ENCODE data around the gene MGAT1.
"Not testable (repeated sequence)": the region's sequence is repeated elsewhere in the genome, so short reads cannot be mapped to it uniquely, and the experiment has no call there.

MGAT1 gene

GRCh38 chr5:180744253-180744652 is 58.4 kb downstream of the MGAT1 start:
- H2BK120ac ChIP-seq (ENCODE audit: low read depth, low read length) = no peak overlapping the region
- no peak overlapping the region for H4K91ac ChIP-seq (ENCODE audit: low read length)
- no peak overlapping the region for H4K8ac ChIP-seq (ENCODE audit: low read length)
- 77% methylated on average over 5 of the region's 5 CpGs for WGBS
- H2AK5ac ChIP-seq (ENCODE audit: low read length, severe bottlenecking) = no peak overlapping the region
- H3K14ac ChIP-seq (ENCODE audit: low read length in 2 of 2) = no peak overlapping the region
- no peak overlapping the region for H2BK12ac ChIP-seq (ENCODE audit: low read length in 2 of 2)
- no peak overlapping the region for H3K4me2 ChIP-seq (ENCODE audit: low read length, poor library complexity, severe bottlenecking)
- no peak overlapping the region for H2AFZ ChIP-seq (ENCODE audit: low read depth, low read length)
- H3K9ac ChIP-seq (ENCODE audit: low read length) = no peak overlapping the region
- no peak for DNase-seq
- no peaks in the 10 kb centered on the region for H3K79me1 ChIP-seq (replicated peaks; ENCODE audit: low read length, poor library complexity, severe bottlenecking)
- no peak overlapping the region for H3K27ac ChIP-seq (ENCODE audit: low read length, poor library complexity, severe bottlenecking)
- H3K4me1 ChIP-seq (ENCODE audit: control insufficient read depth, insufficient read depth, low read depth, low read length) = no peaks in the 10 kb centered on the region
- peaks cover 4% of the 10 kb centered on the region for H3K9me3 ChIP-seq (ENCODE audit: control insufficient read depth, low read length)
- H3K4me3 ChIP-seq (ENCODE audit: insufficient read depth in 1 of 2, low read depth in 1 of 2, low read length in 2 of 2) = no peak overlapping the region
- H2BK5ac ChIP-seq (ENCODE audit: low read depth, low read length, poor library complexity, severe bottlenecking) = no peak overlapping the region
- no peak overlapping the region for H3K23ac ChIP-seq (ENCODE audit: low read length in 2 of 2)
- peaks cover 4 to 35% of the 10 kb centered on the region in 2 experiments for H3K27me3 ChIP-seq (ENCODE audit: control insufficient read depth in 1 of 2, insufficient read depth in 1 of 2, low read length in 2 of 2)
- H3K4ac ChIP-seq (ENCODE audit: low read depth in 1 of 2, low read length in 2 of 2) = no peak overlapping the region
- H2BK15ac ChIP-seq (ENCODE audit: low read depth, poor library complexity, severe bottlenecking) = no peak overlapping the region
- no peaks in the 10 kb centered on the region for H3K36me3 ChIP-seq (ENCODE audit: control insufficient read depth in 1 of 2, insufficient read depth in 2 of 2, low read depth in 1 of 2, low read length in 2 of 2)
- H3K18ac ChIP-seq (ENCODE audit: low read depth in 1 of 2, low read length in 2 of 2) = no peak overlapping the region

GRCh38 chr5:180742727-180743126 is 59.9 kb downstream of the MGAT1 start:
- 82% methylated on average over 6 of the region's 6 CpGs for WGBS
- no peak overlapping the region for H3K23ac ChIP-seq (ENCODE audit: low read length in 2 of 2)
- no peak overlapping the region for H2BK120ac ChIP-seq (ENCODE audit: low read depth, low read length)
- H2AFZ ChIP-seq (ENCODE audit: low read depth, low read length) = no peak overlapping the region
- H2BK15ac ChIP-seq (ENCODE audit: low read depth, poor library complexity, severe bottlenecking) = no peak overlapping the region
- H2BK12ac ChIP-seq (ENCODE audit: low read length in 2 of 2) = no peak overlapping the region
- H3K9me3 ChIP-seq (ENCODE audit: control insufficient read depth, low read length) = peaks cover 4% of the 10 kb centered on the region
- H3K4me2 ChIP-seq (ENCODE audit: low read length, poor library complexity, severe bottlenecking) = no peak overlapping the region
- no peak for DNase-seq
- H3K4ac ChIP-seq (ENCODE audit: low read depth in 1 of 2, low read length in 2 of 2) = no peak overlapping the region
- H3K14ac ChIP-seq (ENCODE audit: low read length in 2 of 2) = no peak overlapping the region
- no peak overlapping the region for H2BK5ac ChIP-seq (ENCODE audit: low read depth, low read length, poor library complexity, severe bottlenecking)
- no peak overlapping the region for H3K18ac ChIP-seq (ENCODE audit: low read depth in 1 of 2, low read length in 2 of 2)
- peaks cover 4 to 35% of the 10 kb centered on the region in 2 experiments for H3K27me3 ChIP-seq (ENCODE audit: control insufficient read depth in 1 of 2, insufficient read depth in 1 of 2, low read length in 2 of 2)
- no peak overlapping the region for H4K91ac ChIP-seq (ENCODE audit: low read length)
- H3K4me1 ChIP-seq (ENCODE audit: control insufficient read depth, insufficient read depth, low read depth, low read length) = no peaks in the 10 kb centered on the region
- H3K36me3 ChIP-seq (ENCODE audit: control insufficient read depth in 1 of 2, insufficient read depth in 2 of 2, low read depth in 1 of 2, low read length in 2 of 2) = no peaks in the 10 kb centered on the region
- H4K8ac ChIP-seq (ENCODE audit: low read length) = no peak overlapping the region
- no peaks in the 10 kb centered on the region for H3K79me1 ChIP-seq (replicated peaks; ENCODE audit: low read length, poor library complexity, severe bottlenecking)
- no peak overlapping the region for H3K4me3 ChIP-seq (ENCODE audit: insufficient read depth in 1 of 2, low read depth in 1 of 2, low read length in 2 of 2)
- no peak overlapping the region for H3K27ac ChIP-seq (ENCODE audit: low read length, poor library complexity, severe bottlenecking)
- no peak overlapping the region for H3K9ac ChIP-seq (ENCODE audit: low read length)
- H2AK5ac ChIP-seq (ENCODE audit: low read length, severe bottlenecking) = no peak overlapping the region

- H3K9ac ChIP-seq (ENCODE audit: low read length); DNase-seq; H3K27ac ChIP-seq (ENCODE audit: low read length, poor library complexity, severe bottlenecking); H2BK12ac ChIP-seq (ENCODE audit: low read length in 2 of 2); H3K9me3 ChIP-seq (ENCODE audit: control insufficient read depth, low read length); H2BK5ac ChIP-seq (ENCODE audit: low read depth, low read length, poor library complexity, severe bottlenecking); H3K4me3 ChIP-seq (ENCODE audit: insufficient read depth in 1 of 2, low read depth in 1 of 2, low read length in 2 of 2); H2BK120ac ChIP-seq (ENCODE audit: low read depth, low read length); H3K23ac ChIP-seq (ENCODE audit: low read length in 2 of 2); H3K4me2 ChIP-seq (ENCODE audit: low read length, poor library complexity, severe bottlenecking); H2AK5ac ChIP-seq (ENCODE audit: low read length, severe bottlenecking); H4K91ac ChIP-seq (ENCODE audit: low read length); H3K36me3 ChIP-seq (ENCODE audit: control insufficient read depth in 1 of 2, insufficient read depth in 2 of 2, low read depth in 1 of 2, low read length in 2 of 2); H3K4me1 ChIP-seq (ENCODE audit: control insufficient read depth, insufficient read depth, low read depth, low read length); H3K14ac ChIP-seq (ENCODE audit: low read length in 2 of 2); H2AFZ ChIP-seq (ENCODE audit: low read depth, low read length); H3K4ac ChIP-seq (ENCODE audit: low read depth in 1 of 2, low read length in 2 of 2); H2BK15ac ChIP-seq (ENCODE audit: low read depth, poor library complexity, severe bottlenecking); H3K79me1 ChIP-seq (replicated peaks; ENCODE audit: low read length, poor library complexity, severe bottlenecking); H3K18ac ChIP-seq (ENCODE audit: low read depth in 1 of 2, low read length in 2 of 2); H4K8ac ChIP-seq (ENCODE audit: low read length): not testable (repeated sequence)
- peaks cover 4 to 37% of the 10 kb centered on the region in 2 experiments for H3K27me3 ChIP-seq (ENCODE audit: control insufficient read depth in 1 of 2, insufficient read depth in 1 of 2, low read length in 2 of 2)
- 81% methylated on average over 2 of the region's 4 CpGs for WGBS
These were observed 61.7 kb downstream of the MGAT1 start for GRCh38 chr5:180740953-180741352.

GRCh38 chr5:180739958-180740357 is 62.6 kb downstream of the MGAT1 start, which contains the start of gene OR2Y1:
TSS of gene OR2Y1 (minus strand) at chr5:180740058. CDS start at chr5:180740058, 0 bp downstream.
- Histone ChIP-seq H2BK5ac (ENCODE audit: low read depth, low read length, poor library complexity, severe bottlenecking) (no peak within 1 kb of the TSS), H3K4me1 (ENCODE audit: control insufficient read depth, insufficient read depth, low read depth, low read length) (no peaks in the 10 kb centered on the region), H3K4me2 (ENCODE audit: low read length, poor library complexity, severe bottlenecking) (no peak within 1 kb of the TSS), H2AK5ac (ENCODE audit: low read length, severe bottlenecking) (no peak within 1 kb of the TSS), H3K27me3 (ENCODE audit: control insufficient read depth in 1 of 2, insufficient read depth in 1 of 2, low read length in 2 of 2) (peaks cover 4 to 30% of the 10 kb centered on the region in 2 experiments), H2BK15ac (ENCODE audit: low read depth, poor library complexity, severe bottlenecking) (no peak within 1 kb of the TSS), H3K9ac (ENCODE audit: low read length) (no peak within 1 kb of the TSS), H3K79me1 (replicated peaks; ENCODE audit: low read length, poor library complexity, severe bottlenecking) (no peaks in the 10 kb centered on the region), H3K4ac (ENCODE audit: low read depth in 1 of 2, low read length in 2 of 2) (no peak within 1 kb of the TSS), H3K27ac (ENCODE audit: low read length, poor library complexity, severe bottlenecking) (no peak within 1 kb of the TSS), H4K91ac (ENCODE audit: low read length) (no peak within 1 kb of the TSS), H3K18ac (ENCODE audit: low read depth in 1 of 2, low read length in 2 of 2) (no peak within 1 kb of the TSS), H4K8ac (ENCODE audit: low read length) (no peak within 1 kb of the TSS), H2BK12ac (ENCODE audit: low read length in 2 of 2) (no peak within 1 kb of the TSS), H2BK120ac (ENCODE audit: low read depth, low read length) (no peak within 1 kb of the TSS), H3K4me3 (ENCODE audit: insufficient read depth in 1 of 2, low read depth in 1 of 2, low read length in 2 of 2) (no peak within 1 kb of the TSS), H2AFZ (ENCODE audit: low read depth, low read length) (no peak within 1 kb of the TSS), H3K14ac (ENCODE audit: low read length in 2 of 2) (no peak within 1 kb of the TSS), H3K36me3 (ENCODE audit: control insufficient read depth in 1 of 2, insufficient read depth in 2 of 2, low read depth in 1 of 2, low read length in 2 of 2) (no peaks in the 10 kb centered on the region), H3K23ac (ENCODE audit: low read length in 2 of 2) (no peak within 1 kb of the TSS), H3K9me3 (ENCODE audit: control insufficient read depth, low read length) (peaks cover under 1% of the 10 kb centered on the region)
- 78% methylated on average over 1 of the region's 2 CpGs for WGBS
- no peak for DNase-seq

Measured in mesenchymal stem cell (in vitro differentiated cells and primary cell).